ENCODE data around the gene C2orf72. TPM values are rescaled to one million over a fixed set of nuclear protein-coding genes. Genes with fewer than 3 reads are reported as not detected.

The C2orf72 gene
- total RNA-seq, 1 experiment from 2014 or later = 3.2 TPM

DNA sequence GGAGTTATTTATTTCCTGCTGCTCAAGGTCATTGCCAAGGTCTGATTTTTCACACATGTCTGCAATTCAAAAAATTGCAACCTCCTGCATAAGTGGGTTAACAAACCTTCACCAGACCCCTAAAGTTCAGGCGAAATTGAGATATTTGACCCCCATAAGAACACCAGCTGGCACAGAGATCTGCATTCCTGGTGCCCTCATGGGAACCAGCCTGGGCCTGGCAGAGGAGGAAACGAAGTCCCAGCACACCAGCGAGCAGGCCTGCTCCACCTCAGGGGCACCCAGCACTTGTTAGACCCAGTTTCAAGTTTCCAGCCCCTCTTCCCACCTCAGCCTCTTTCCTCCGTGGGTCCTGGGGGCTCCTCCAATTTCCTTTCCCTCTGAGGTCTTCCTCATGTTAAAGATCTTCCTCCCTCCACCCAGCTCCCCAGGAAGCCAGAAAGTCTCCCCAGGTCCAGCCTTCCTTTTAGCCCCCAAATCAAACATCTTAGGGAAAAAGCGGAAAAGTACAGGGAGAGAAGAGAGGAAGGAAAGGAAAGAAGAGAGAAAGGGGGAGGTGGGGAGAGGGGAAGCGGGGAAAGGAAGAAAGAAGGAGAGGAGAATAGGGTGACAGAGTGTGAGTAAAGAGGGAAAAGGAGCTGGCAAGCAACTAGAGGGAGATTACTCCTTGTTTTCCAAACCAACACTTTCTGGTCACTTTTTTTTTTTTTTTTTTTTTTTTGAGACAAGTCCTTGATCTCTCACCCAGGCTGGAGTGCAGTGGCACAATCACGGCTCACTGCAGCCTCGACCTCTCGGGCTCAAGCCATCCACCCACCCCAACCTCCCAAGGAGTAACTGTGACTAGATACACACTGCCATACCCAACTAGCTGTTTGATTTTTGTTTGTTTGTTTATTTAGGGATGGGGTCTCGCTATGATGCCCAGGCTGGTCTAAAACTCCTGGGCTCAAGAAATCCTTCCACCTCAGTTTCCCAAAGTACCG is 3.9 kb upstream of the C2orf72 start:
- POLR2A ChIA-PET = no interaction called here
- BruUV-seq (replicated peaks) = no TSS peak
- TF ChIP-seq REST (IDR thresholded peaks at IDR 0.05; ENCODE audit: insufficient read depth in 1 of 2, low read depth in 2 of 2, low read length in 1 of 2) (no peak), TCF7L2 (IDR thresholded peaks at IDR 0.05; ENCODE audit: low read depth, low read length) (no peak), POLR2AphosphoS5 (IDR thresholded peaks at IDR 0.05; ENCODE audit: low read depth, low read length) (no peak), CTCF (IDR thresholded peaks at IDR 0.05) (no peak)

DNA sequence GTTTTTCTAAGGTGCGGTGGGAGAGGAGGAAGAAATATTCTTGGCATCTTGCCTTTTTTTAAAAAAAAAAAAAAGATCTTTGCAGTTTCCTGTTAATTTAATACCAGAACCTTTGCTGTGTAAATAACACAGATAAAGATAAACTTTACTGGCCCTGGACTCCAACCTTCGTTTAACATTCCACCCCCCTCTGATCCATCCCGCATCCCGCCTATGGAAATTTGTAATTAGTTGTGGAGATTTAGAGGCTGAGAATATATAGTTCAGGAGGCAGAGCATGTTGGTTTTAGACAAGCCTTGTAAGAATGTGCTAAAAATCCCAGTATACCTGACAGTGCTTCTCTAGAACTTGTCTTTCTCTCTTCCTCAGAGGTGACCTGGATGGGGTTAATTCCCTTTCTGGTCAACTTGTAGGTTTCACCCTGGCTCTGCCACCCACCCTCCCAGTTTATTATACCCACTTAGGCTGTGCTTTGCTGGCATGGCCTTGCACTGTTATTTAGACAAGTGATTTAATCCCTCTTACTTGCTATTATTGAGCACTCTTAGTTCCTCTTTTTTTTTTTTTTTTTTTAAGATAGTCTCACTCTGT is 2.9 kb upstream of the C2orf72 start:
- POLR2A ChIA-PET = no interaction called here

More for the DNA sequence above, 3.9 kb upstream of the C2orf72 start:
- DNase-seq (ENCODE audit: low read depth, low spot score) (no peak), ATAC-seq (no peak)
- Histone ChIP-seq H3K27ac (ENCODE audit: low read length) (no peak overlapping the region), H3K36me3 (ENCODE audit: control insufficient read depth, insufficient read depth, low read length) (no peaks in the 10 kb centered on the region), H3K27me3 (ENCODE audit: control insufficient read depth, insufficient read depth, low read length) (peaks cover 12% of the 10 kb centered on the region), H3K4me3 (ENCODE audit: low read depth in 2 of 2, low read length in 2 of 2) (no peak overlapping the region), H3K4me1 (ENCODE audit: control insufficient read depth, insufficient read depth, low read length) (peaks cover 3% of the 10 kb centered on the region; the same call in 1 of the 2 replicates), H3K9me3 (ENCODE audit: control insufficient read depth, insufficient read depth, low read depth, low read length) (no peaks in the 10 kb centered on the region)
- in situ Hi-C loops (cut with HindIII; ENCODE audit: low pct_unique_long_range_greater_than_20kb, low sequenced_read_pairs) (no loop called here), intact Hi-C loops (cut with micrococcal nuclease; ENCODE audit: unreplicated experiment) (no loop called here)
- CTCF ChIA-PET = interaction anchor here (0.6 to 0.8 kb wide), 2 partner anchors 17 to 99 kb away, joined by 3 to 14 read pairs; no protein-coding TSS in a partner anchor

More for the DNA sequence above, 2.9 kb upstream of the C2orf72 start:
- Histone ChIP-seq H3K4me1 (ENCODE audit: control insufficient read depth, insufficient read depth, low read length) (peaks cover 6% of the 10 kb centered on the region; the same call in 1 of the 2 replicates), H3K27me3 (ENCODE audit: control insufficient read depth, insufficient read depth, low read length) (peaks cover 12% of the 10 kb centered on the region), H3K36me3 (ENCODE audit: control insufficient read depth, insufficient read depth, low read length) (no peaks in the 10 kb centered on the region), H3K4me3 (ENCODE audit: low read depth in 2 of 2, low read length in 2 of 2) (no peak overlapping the region), H3K27ac (ENCODE audit: low read length) (no peak overlapping the region), H3K9me3 (ENCODE audit: control insufficient read depth, insufficient read depth, low read depth, low read length) (no peaks in the 10 kb centered on the region)
- intact Hi-C loops (cut with micrococcal nuclease; ENCODE audit: unreplicated experiment) = no loop called here
- TF ChIP-seq POLR2AphosphoS5 (IDR thresholded peaks at IDR 0.05; ENCODE audit: low read depth, low read length) (no peak), CTCF (IDR thresholded peaks at IDR 0.05) (no peak), TCF7L2 (IDR thresholded peaks at IDR 0.05; ENCODE audit: low read depth, low read length) (no peak), SIN3A (IDR thresholded peaks at IDR 0.05; ENCODE audit: borderline replicate concordance, insufficient read depth, low read depth, low read length) (no peak), REST (IDR thresholded peaks at IDR 0.05; ENCODE audit: insufficient read depth in 1 of 2, low read depth in 2 of 2, low read length in 1 of 2) (no peak)
- no peak for ATAC-seq
- CTCF ChIA-PET = interaction anchor here (0.6 kb wide), 1 partner anchor 52 kb away, joined by 4 read pairs; no protein-coding TSS in a partner anchor
- in situ Hi-C loops (cut with HindIII; ENCODE audit: low pct_unique_long_range_greater_than_20kb, low sequenced_read_pairs) = no loop called here
- BruUV-seq (replicated peaks) = no TSS peak
- DNase-seq (ENCODE audit: low read depth, low spot score) = no peak

Data from Panc1 (cell line).